RWPE1 (cell line): ENCODE results near the gene ADAM15.

Experiments
- CTCF ChIA-PET: fragments of 350-600 bp; sonication (Branson Sonifier 250); formaldehyde crosslinking; extraction: SDS; loops from one replicate; lab custom pipeline; 2021; lab: Yijun Ruan, JAX
- POLR2A ChIA-PET: fragments of 400-600 bp; formaldehyde crosslinking; extraction: SDS; loops from one replicate; lab custom pipeline; 2020; ENCODE audit warnings: antibody characterized with exemption; ENCODE audit not compliant: low non-redundant PET; lab: Yijun Ruan, JAX
- DNase-seq: peaks from one replicate; pipeline ENCODE4 v3.0.0; 2012; ENCODE audit warnings: low spot score
- H3K27ac ChIP-seq: fragments of 450-650 bp; 2 replicates; pipeline ENCODE4 v1.5.1; 2017
- CTCF ChIP-seq: fragments of 450-650 bp; conservative IDR thresholded peaks from 2 replicates; pipeline ENCODE4 v1.5.1; 2017; ENCODE audit warnings: low read depth, mild to moderate bottlenecking

The ADAM15 gene

GRCh38 chr1:155008015-155008941, 42.8 kb upstream of the ADAM15 start:
- H3K27ac ChIP-seq, result peak overlapping the region; percentile 100
- CTCF ChIA-PET, result interaction anchor here (0.9 kb wide), 1 partner anchor 9 kb away, joined by 3 read pairs; no protein-coding TSS in a partner anchor
- TF ChIP-seq CTCF, result no peak
- POLR2A ChIA-PET, result no interaction called here
- no peak for DNase-seq

GRCh38 chr1:155009221-155009711, 41.9 kb upstream of the ADAM15 start:
- ChIA-PET POLR2A (no interaction called here), CTCF (no interaction called here)
- no peak for DNase-seq
- H3K27ac ChIP-seq, result peak overlapping the region; percentile 100
- no peak for TF ChIP-seq CTCF

GRCh38 chr1:155009742-155010141, 41.4 kb upstream of the ADAM15 start:
- H3K27ac ChIP-seq, result peak overlapping the region; percentile 100
- no peak for DNase-seq
- TF ChIP-seq CTCF, result no peak
- ChIA-PET CTCF (no interaction called here), POLR2A (interaction anchor here (0.6 to 0.7 kb wide), 2 partner anchors 11 to 527 kb away, joined by 3 to 5 read pairs; no protein-coding TSS in a partner anchor)

- POLR2A ChIA-PET, result interaction anchor here (0.6 to 0.7 kb wide), 2 partner anchors 12 to 528 kb away, joined by 3 to 5 read pairs; no protein-coding TSS in a partner anchor
- CTCF ChIA-PET, result interaction anchor here (0.6 to 0.8 kb wide), 2 partner anchors 51 to 75 kb away, joined by 3 to 5 read pairs; no protein-coding TSS in a partner anchor
- TF ChIP-seq CTCF, result no peak
- peak overlapping the region; percentile 100 for H3K27ac ChIP-seq
- DNase-seq, result no peak
These were observed 40.8 kb upstream of the ADAM15 start for GRCh38 chr1:155010211-155010918.

GRCh38 chr1:155011004-155011416, 40.1 kb upstream of the ADAM15 start:
- CTCF ChIA-PET, result interaction anchor here (0.8 kb wide), 1 partner anchor 51 kb away, joined by 3 read pairs; no protein-coding TSS in a partner anchor
- peak overlapping the region; percentile 100 for H3K27ac ChIP-seq
- no peak for DNase-seq

More at GRCh38 chr1:155011004-155011416, 40.1 kb upstream of the ADAM15 start:
- POLR2A ChIA-PET, result no interaction called here
- no peak for TF ChIP-seq CTCF
